Measurements from ENCODE around the gene PLOD2. TPM values are rescaled to one million over a fixed set of nuclear protein-coding genes. Genes with fewer than 3 reads are reported as not detected.

Gene PLOD2
- total and polyA plus RNA-seq, 2 of the 8 experiments (the other 6 are each of a cell fraction or from before 2014, with no cell fraction given): 4.0 to 28.7 TPM

- Histone ChIP-seq H2BK20ac (ENCODE audit: low read length) (no peak overlapping the region), H4K91ac (replicated peaks; ENCODE audit: insufficient read length, low read length) (no peak overlapping the region), H3K79me1 (ENCODE audit: low read depth, low read length) (no peaks in the 10 kb centered on the region), H3K36me3 (ENCODE audit: control insufficient read depth in 2 of 4, insufficient read depth in 4 of 4, low read length in 3 of 4) (peaks cover 0 to 6% (median 0%) of the 10 kb centered on the region in 4 experiments; a peak in 1 of 8 replicates), H2BK15ac (ENCODE audit: low read length) (no peak overlapping the region), H3K4me3 (ENCODE audit: extremely low read depth in 1 of 4, insufficient read depth in 2 of 4, low read depth in 3 of 4, low read length in 4 of 4) (no peak overlapping the region), H3K18ac (ENCODE audit: extremely low read depth, low read length) (no peak overlapping the region), H4K8ac (ENCODE audit: extremely low read depth, insufficient read depth, low read length) (no peak overlapping the region), H2BK5ac (ENCODE audit: low read depth, low read length) (no peak overlapping the region), H3K27me3 (replicated peaks in 1 of 4; ENCODE audit: control insufficient read depth in 3 of 4, extremely low read depth in 1 of 4, insufficient read depth in 3 of 4, low read length in 3 of 4) (peaks cover 0 to 1% (median 0%) of the 10 kb centered on the region in 4 experiments; a peak in 1 of 7 replicates), H3K23ac (ENCODE audit: insufficient read length) (no peak overlapping the region), H3K4me2 (ENCODE audit: insufficient read depth in 1 of 2, low read depth in 2 of 2, low read length in 2 of 2) (no peak overlapping the region), H3K14ac (ENCODE audit: insufficient read length) (no peak overlapping the region), H3K27ac (ENCODE audit: low read depth, low read length) (no peak overlapping the region), H3K23me2 (ENCODE audit: low read depth, low read length) (no peaks in the 10 kb centered on the region), H2BK12ac (ENCODE audit: low read depth, low read length) (no peak overlapping the region), H2AFZ (ENCODE audit: low read length) (no peak overlapping the region), H3K56ac (replicated peaks; ENCODE audit: insufficient read length, low read depth, low read length) (no peak overlapping the region), H4K20me1 (replicated peaks in 1 of 2; ENCODE audit: control insufficient read depth in 1 of 2, insufficient read depth in 2 of 2, low read length in 2 of 2) (no peaks in the 10 kb centered on the region), H2BK120ac (replicated peaks; ENCODE audit: low read depth, low read length) (no peak overlapping the region), H3K4me1 (replicated peaks in 1 of 4; ENCODE audit: control insufficient read depth in 3 of 4, insufficient read depth in 4 of 4, low read length in 3 of 4) (no peaks in the 10 kb centered on the region), H3K9me3 (ENCODE audit: insufficient read depth in 2 of 2, low read depth in 1 of 2, low read length in 1 of 2) (no peaks in the 10 kb centered on the region), H3K4ac (replicated peaks; ENCODE audit: insufficient read length, low read depth, low read length) (no peak overlapping the region), H3K9ac (replicated peaks in 1 of 4; ENCODE audit: extremely low read depth in 1 of 4, low read depth in 3 of 4, low read length in 3 of 4) (no peak overlapping the region), H4K5ac (ENCODE audit: insufficient read length, low read depth, low read length) (no peak overlapping the region), H3K79me2 (ENCODE audit: control insufficient read depth in 1 of 2, insufficient read depth in 2 of 2, low read length in 2 of 2) (no peaks in the 10 kb centered on the region), H2AK5ac (ENCODE audit: low read depth, low read length) (no peak overlapping the region)
- 98% methylated on average over 2 of the region's 2 CpGs; no CpG with 5 or more reads in 1 of the 2 experiments for WGBS, 2 experiments (ENCODE audit: extremely low coverage in 1 of 2, insufficient coverage in 1 of 2, insufficient read length in 1 of 2, insufficient replicate concordance in 2 of 2, low coverage in 1 of 2, low lambda C conversion rate in 2 of 2, missing lambda C conversion rate in 1 of 2)
- FAIRE-seq (no peak), DNase-seq (ENCODE audit: low read depth in 1 of 2, low spot score in 2 of 2) (no peak)
- ChIA-PET POLR2A (ENCODE audit: partially characterized antibody) (no interaction called here), CTCF (ENCODE audit: partially characterized antibody) (no interaction called here)
- TF ChIP-seq CTCF (IDR thresholded peaks at IDR 0.05; ENCODE audit: control extremely low read depth in 1 of 3, insufficient read depth in 1 of 3, low read depth in 1 of 3, low read length in 3 of 3): no peak
- no peak for TF ChIP-seq RNF2 (IDR thresholded peaks at IDR 0.05; ENCODE audit: borderline replicate concordance, low read depth, low read length, missing control alignments, poor library complexity, severe bottlenecking)
- TF ChIP-seq POLR2A (IDR thresholded peaks at IDR 0.05; ENCODE audit: control extremely low read depth in 1 of 2, low read depth in 2 of 2, low read length in 2 of 2): no peak
- TF ChIP-seq BRCA1 (IDR thresholded peaks at IDR 0.05; ENCODE audit: low read depth, low read length): no peak
- no peak for TF ChIP-seq GABPA (IDR thresholded peaks at IDR 0.05; ENCODE audit: borderline replicate concordance, insufficient read depth, low read length)
- no peak for TF ChIP-seq TEAD4 (IDR thresholded peaks at IDR 0.05; ENCODE audit: low read depth, low read length)
- no peak for TF ChIP-seq SIX5 (IDR thresholded peaks at IDR 0.05; ENCODE audit: low read depth, low read length)
- TF ChIP-seq KDM1A (IDR thresholded peaks at IDR 0.05; ENCODE audit: borderline replicate concordance, low read length): no peak
- TF ChIP-seq CHD1 (IDR thresholded peaks at IDR 0.05; ENCODE audit: low read depth, low read length): no peak
- TF ChIP-seq POLR2AphosphoS5 (IDR thresholded peaks at IDR 0.05; ENCODE audit: low read depth, low read length): no peak
These were observed 43.3 kb downstream of the PLOD2 start for GRCh38 chr3:146117406-146118285.

Data from H1 (cell line).